GM18868 (cell line): Measurements from ENCODE around the gene PLCL2.

Experiments used
- ATAC-seq: cut with Tn5 transposase; IDR thresholded peaks from one replicate; pipeline ENCODE4 v1.9.1; 2021; ENCODE audit warnings: mild to moderate bottlenecking, moderate library complexity; ENCODE audit not compliant: unreplicated experiment

Gene PLCL2

DNA sequence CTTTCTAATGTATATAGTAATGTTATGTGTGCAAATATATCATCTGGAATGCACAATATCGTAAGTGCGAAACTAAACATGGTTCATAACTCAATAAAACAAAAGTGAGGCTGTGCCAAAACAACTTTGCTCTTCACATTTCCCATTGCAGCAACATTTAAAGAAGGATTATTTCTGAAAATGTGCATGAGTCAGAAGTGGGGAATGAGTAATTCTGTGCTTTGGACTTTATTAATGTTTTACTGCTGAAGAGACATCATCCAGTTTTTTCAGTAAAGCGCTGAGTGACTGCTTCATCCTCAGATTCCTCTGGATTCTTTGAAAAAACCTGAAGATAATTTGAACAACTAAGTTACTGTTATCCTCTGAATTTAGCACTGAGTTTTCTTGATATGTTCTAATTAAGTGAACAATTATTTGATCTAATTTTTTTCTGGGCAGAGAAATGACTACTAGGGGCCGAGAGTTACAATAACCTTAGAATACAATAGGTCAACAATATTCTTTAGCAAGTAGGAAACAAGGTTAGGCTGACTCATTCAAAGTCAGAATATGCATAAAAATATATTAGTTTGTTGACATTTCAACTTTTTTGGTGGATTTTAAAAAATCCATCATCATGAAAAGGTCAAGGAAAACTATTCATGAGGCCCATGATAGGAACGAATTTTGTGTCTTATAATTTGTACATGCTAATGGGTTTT is 20.0 kb upstream of the PLCL2 start:
- no peak for ATAC-seq

- no peak for ATAC-seq
These were observed 19.4 kb upstream of the PLCL2 start for GRCh38 chr3:16865335-16865734.

DNA sequence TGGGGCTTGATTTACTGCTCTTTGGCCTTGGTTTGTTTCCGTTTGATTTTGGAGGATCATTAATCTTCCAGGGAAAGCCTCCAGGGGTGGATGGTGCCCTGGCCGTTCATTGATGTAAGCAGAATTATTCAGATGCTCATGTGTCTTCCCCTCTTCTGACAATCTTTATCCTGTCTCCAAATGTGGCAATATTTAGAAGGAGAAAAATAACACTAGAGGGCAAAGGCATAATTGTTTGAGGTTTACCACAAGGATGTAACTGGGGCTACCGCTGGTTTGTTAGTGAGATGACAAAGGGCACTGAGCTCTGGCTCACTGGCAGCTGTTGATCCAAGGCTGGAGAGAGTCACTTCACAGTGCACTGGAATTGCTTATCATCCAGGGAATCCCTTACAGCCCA is 18.2 kb upstream of the PLCL2 start:
- ATAC-seq: no peak

DNA sequence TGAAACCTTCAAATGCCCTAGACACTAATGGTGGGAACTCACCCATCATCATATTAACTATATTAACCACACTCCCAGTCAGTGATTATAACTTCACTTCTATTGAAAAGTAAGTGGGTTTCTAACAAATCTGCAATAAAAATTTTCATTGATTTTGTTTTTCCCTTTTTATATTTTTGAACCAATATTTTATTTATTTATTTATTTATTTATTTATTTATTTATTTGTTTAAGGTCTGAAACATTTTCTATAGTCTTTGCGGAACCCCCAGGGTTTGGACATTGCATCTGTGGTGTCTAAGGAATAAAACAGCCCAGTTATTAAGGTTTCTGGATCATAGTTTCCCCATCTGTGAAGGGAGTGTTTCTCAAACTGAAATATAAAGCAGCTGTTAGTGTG is 16.2 kb upstream of the PLCL2 start:
- no peak for ATAC-seq

DNA sequence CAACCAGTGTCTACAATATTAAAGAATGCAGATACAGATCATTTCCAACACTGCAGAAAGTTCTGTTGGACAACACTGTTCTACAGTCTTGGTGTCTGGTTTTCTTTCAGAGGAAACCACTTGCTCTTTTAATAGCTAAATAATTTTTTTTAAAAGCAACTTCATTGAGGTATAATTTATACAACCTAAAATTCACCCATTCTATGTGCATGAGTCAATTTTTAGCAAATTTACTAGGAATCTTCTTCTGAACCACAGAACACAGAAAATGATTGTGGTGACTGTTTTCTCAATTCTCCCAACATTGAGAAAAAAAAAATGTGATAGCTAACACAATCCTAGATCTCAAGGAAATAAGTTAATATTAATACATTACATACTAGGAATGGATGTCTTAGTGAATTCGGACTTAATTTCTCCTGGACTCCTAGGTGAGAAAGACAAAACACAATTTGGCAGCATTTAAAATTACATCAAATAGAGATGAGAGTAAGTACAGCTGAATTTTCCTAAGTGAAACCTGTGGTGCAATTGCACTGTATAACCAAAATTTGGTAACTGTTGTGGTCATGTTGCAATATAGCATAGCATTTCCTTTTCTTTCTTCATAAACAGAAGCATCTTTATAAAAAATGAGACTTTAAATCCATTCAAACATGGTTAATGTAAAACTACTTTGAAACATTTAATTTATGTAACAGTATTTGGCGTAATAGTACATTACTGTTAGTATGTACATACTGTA is 15.3 kb upstream of the PLCL2 start:
- ATAC-seq: no peak

GRCh38 chr3:16871915-16872842 is 12.6 kb upstream of the PLCL2 start:
- no peak for ATAC-seq

DNA sequence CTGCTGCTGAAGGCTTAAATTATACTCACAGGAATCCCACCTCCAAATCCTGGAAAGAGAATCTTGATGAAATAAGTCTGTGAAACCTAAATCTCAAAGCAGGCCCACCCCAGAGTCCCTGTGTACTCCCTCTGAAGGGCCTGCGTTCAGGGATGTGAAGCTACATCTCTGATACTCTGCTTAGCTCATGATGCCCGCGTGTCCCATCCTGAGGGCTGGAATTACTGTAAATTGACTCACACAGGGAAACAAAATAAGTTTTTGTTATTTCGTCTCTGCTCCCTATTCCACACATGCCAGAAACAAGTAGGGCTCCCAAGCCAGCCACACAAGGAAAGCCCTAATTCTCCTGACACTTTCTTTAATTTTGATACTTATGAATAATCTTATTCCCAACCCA is 10.9 kb upstream of the PLCL2 start:
- no peak for ATAC-seq

GRCh38 chr3:16875876-16876550 is 8.7 kb upstream of the PLCL2 start:
- no peak for ATAC-seq

DNA sequence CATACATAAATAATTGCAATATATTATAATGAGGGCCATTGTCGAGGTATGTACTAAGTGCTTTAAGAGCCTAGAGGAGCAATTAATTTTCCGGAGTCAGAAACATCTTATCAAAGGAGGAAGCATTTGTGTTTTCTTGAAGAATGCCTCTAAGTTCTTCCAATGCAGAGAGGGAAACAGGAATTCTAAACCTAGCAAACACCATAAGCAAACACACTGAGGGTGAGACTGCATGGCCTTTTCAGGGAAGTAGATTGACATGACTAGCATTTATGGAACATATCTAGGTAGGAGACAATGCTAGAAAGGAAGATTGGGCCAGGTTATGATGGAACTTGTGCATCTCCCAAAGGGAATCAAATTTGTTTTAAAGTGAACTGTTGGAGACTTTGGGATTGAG is 7.2 kb upstream of the PLCL2 start:
- ATAC-seq: no peak

DNA sequence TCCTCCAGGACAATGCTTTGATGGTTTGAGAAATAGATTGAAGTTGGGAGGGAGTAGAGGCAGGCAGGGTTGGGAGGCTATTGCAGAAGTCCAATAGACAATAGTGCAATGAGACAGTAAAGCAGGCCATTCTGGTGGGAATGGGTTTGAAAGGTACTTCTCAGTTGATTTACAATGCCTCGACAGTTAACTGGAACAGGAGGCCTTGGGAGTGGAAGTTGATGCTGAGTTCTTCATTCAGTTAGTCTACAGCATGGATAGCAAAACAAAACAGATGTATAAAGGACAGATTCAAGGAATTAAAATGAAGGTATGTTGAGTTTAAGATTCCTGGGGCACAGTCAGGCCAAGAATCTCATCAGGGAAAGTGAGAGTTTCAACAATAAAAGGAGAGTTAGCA is 6.8 kb upstream of the PLCL2 start:
- ATAC-seq: no peak

- no peak for ATAC-seq
These were observed 2.7 kb upstream of the PLCL2 start for GRCh38 chr3:16881896-16882630.

DNA sequence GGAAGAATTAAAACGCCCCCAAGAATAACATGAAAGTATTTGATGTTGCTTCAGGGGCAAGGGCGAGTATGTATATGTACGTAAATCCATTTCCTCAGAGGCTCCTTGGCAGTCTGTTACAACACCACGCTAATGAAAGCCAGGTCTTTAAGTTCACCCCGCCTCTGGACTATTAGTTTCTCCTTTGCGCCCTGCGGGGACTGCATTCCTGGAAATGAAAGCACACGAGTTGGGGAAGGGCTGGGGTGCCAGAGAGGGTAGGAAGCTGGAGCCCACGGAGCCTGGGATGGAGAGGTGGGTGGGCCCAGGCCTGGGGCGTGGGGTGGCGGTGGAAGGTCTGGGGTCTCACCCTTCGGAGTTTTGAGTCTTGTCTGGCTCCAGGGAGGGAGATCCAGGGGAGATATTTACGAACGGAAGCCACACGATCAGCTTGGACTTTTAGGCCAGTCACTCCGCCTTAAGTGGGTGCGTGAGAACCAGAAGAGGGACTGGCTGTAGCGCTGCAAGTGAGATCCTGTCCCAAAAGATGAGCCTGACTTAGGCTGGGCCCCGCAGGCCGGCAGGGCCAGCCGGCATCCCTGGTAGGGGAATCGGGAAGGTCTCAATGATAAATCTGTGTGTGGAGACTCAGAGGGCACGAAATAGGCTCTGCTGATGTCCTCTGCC is 1.6 kb upstream of the PLCL2 start:
- ATAC-seq: no peak

DNA sequence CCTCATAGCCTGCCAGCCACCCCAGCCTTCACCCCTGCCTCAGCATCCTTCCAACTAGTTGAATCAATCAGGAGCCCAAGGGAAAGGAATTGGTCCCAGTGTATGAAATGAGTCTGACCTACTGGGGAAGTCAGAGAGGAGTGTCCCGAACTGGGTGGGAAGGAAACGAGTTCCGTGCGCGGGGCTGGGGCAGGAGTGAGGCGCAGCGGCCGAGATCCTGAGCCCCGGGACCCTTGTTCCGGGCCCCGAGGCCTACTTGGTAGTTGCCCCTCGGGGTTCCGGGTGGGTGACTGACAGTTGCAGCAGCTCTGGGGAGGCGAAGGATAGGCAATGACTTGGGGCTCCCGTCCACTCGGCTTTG is 1.1 kb upstream of the PLCL2 start:
- no peak for ATAC-seq

- ATAC-seq: peak; percentile 36
These were observed 539 bp upstream of the PLCL2 start for GRCh38 chr3:16884084-16884747.

- ATAC-seq: peak; percentile 33
These were observed 993 bp downstream of the PLCL2 start for GRCh38 chr3:16885593-16886302.

DNA sequence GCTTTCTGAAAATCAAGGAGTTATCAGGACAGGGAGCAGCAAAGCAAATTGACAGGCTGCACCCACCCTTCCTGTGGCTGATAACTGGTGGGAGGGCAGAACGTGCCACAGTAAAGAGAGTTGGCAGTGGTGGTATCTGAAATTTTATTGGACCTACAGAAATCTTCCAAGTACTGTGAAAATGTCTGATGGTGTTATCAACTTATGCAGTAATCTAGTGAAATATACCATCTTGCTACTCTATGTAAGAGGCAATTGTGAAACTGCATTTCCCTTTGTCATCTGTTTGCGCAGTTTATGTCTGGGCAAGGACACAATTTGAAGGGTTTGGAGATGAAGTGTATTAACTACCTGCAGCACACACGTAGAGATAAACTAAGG is 1.5 kb downstream of the PLCL2 start:
- ATAC-seq: no peak

DNA sequence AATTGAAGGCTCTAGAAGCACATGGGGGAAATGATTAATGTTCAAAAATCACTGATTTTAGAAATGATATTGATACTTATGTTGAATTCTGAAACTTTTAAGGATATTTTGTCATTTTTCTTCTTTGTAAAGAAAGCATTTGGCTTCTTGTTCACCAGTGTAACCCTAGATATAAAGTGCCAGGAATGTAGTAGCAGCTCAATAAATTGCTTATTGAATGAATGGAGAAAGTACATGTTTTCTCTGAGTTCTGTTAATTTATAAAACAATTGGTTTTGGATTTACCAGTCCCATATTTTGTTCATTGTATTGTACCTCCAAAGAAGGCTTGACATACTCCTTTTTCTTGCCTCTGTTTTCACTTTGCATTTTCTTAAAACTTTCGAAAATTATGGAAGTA is 2.4 kb downstream of the PLCL2 start:
- no peak for ATAC-seq

DNA sequence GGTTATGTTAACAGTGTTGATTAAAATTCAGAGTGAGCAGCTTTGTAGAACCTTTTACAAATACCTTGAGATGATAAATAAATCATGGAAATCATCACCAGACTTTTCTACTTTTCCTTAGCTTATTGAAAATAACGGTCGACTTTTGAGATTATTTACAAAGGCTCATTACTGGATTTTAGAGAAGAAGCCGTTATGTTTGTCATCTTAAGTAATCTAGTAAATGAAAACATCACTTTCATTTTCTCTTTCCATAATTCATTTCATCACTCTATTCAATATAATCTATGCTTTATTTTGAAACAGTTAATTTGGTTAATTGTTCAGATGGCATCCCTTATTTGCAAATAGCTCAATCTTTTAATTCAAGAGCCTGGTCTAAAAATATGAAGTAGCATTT is 3.6 kb downstream of the PLCL2 start:
- ATAC-seq: no peak
